ENCODE results near the gene TMTC1. TPM values are rescaled to one million over a fixed set of nuclear protein-coding genes. Genes with fewer than 3 reads are reported as not detected.

Gene TMTC1
- polyA plus RNA-seq, 3 donors = 25.4 to 31.8 (median 29.1) TPM

DNA sequence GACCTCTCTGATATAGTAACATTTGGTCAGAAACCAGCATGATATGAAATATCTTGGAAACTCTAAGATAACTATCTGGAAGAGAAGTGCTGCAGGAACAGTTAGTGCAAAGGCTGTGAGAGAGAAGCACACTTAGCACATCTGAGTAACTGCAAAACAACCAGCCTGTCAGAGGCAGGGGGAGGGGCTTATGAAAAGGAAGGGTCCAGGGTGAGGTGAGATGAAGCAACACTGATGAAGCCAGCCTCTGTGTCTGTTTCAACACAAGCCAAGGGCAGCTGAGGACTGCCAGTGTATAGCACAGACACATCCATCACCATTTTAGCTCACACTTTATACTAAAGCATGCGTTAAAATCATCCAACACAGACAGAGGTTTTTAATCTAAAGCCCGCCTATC lies 248.8 kb downstream of the TMTC1 start:
- no peak for DNase-seq (ENCODE audit: extremely low read depth in 1 of 11, low read depth in 9 of 11, low spot score in 4 of 11)

DNA sequence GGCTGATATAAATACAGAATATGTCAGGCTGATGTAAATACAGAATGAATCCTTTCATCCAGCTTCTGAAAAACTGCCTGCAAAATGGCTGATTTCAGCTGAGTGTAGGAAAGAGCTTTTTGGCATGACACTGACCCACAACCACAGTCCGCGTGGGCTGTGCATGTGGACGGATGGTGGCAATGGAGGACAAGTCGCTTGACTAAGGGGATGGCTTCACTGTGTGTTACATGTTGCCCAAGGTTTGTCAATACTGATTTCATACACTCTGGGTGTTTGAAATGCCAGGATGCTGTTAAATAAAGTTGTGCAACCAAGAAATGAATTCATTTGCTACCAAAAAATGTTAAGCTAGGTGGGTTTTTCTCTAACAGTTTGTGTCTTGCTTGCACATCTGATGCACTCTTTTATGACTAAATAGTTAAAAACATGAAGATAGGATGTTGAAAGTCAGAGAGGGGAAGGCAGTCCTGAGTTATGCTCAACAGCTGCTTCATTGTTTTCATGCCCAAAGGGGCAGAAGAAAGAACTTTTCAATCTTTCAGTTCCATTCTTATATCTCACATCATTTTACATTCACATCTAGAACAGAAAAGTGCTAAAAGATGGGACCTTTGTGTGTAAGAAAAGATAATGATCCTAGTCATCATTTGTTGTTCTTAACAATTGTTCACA lies 249.8 kb downstream of the TMTC1 start:
- no peak for DNase-seq (ENCODE audit: extremely low read depth in 1 of 11, low read depth in 9 of 11, low spot score in 4 of 11)

- DNase-seq (ENCODE audit: extremely low read depth in 1 of 11, low read depth in 9 of 11, low spot score in 4 of 11) = no peak
Measured at GRCh38 chr12:29531471-29531870, 252.3 kb downstream of the TMTC1 start.

DNA sequence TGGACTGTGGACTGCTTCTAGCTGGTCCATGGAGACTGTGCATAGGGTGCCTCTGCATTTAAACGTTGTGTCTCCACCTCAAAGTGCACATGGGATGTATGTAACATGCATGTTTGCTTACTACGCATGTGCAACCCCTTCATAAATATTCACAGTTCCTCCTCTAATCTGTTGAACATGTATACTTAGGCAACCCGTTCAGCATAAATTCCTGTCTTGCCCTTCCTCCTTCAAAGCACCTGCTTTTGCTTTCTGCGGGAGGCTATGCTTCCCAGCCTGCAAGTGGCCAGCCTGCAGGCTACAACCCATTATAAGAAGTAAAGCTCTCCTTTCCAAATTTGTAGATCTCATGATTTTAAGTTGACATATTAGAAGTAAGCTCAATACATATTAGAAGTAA lies 253.3 kb downstream of the TMTC1 start:
- no peak for DNase-seq (ENCODE audit: extremely low read depth in 1 of 11, low read depth in 9 of 11, low spot score in 4 of 11)

- no peak for DNase-seq (ENCODE audit: extremely low read depth in 1 of 11, low read depth in 9 of 11, low spot score in 4 of 11)
Measured at GRCh38 chr12:29528161-29528560, 255.6 kb downstream of the TMTC1 start.

DNA sequence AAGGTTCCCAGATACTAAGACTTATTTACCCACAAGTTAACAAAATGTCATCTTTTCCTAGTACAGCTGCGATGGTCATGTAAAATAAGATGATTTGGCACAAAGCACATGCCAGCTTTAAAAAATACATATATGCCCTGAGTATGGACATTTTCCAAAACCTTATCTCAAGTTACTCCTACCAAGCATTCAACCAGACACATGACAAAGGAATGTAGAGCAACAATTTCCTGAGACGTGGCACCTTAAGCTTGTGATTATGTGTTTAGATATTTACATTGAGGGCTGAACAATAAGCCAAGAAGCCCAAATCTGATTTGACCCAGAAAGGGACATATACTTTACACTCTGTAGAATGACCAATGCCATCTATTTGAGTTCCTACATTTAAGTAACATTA lies 261.8 kb downstream of the TMTC1 start:
- no peak for DNase-seq (ENCODE audit: extremely low read depth in 1 of 11, low read depth in 9 of 11, low spot score in 4 of 11)

DNA sequence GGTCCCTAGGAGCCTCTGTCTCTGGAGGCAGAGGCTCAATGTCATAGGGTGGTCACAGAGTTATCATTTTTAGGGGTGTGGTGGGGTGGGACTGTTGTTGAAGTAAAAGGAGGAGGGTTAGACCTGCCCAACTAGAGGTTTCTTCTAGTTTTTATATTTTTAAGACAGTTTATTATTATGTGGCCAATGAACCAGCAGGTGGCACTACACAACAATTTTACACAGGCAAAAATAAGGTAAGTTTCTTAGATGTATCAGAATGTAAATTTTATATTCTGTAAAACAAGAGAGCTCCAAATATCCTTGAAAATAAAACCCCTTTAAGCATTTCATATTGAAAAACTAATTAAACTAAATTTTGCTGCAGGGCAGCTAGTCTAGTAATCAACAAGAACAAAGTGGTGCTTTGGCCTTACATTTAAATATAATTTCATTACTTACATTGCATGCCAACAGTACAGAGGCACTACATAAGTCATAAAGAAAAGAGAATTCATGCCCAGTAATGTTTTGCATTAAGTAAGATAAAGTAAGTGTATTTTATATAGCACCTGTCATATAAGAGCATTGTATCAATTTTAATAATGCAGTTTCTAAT lies 264.1 kb downstream of the TMTC1 start:
- peak in 8 of 11 donors; percentile 13 to 64 (median 43) for DNase-seq (ENCODE audit: extremely low read depth in 1 of 11, low read depth in 9 of 11, low spot score in 4 of 11)

GRCh38 chr12:29518407-29518806 lies 265.3 kb downstream of the TMTC1 start:
- DNase-seq (ENCODE audit: extremely low read depth in 1 of 11, low read depth in 9 of 11, low spot score in 4 of 11) = no peak

DNA sequence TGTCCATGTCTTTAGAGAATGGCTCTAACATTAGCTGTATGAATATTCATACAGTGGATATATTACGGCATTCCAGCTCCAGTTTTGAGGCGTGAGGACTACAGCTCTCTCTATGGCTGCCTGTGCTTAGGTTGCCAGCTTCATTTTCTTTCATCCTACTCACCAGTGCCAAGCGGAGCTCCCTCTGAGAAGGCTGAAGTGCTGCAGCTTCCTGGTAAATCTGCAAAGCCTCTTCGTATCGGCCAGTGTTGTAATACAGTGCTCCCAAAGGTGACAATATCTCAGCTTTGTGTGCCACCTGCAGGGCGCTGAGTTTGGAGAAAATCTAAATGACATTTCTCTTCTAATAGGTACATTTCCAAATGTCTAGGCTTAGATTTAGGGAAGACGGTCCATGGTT lies 266.5 kb downstream of the TMTC1 start:
- no peak for DNase-seq (ENCODE audit: extremely low read depth in 1 of 11, low read depth in 9 of 11, low spot score in 4 of 11)

DNA sequence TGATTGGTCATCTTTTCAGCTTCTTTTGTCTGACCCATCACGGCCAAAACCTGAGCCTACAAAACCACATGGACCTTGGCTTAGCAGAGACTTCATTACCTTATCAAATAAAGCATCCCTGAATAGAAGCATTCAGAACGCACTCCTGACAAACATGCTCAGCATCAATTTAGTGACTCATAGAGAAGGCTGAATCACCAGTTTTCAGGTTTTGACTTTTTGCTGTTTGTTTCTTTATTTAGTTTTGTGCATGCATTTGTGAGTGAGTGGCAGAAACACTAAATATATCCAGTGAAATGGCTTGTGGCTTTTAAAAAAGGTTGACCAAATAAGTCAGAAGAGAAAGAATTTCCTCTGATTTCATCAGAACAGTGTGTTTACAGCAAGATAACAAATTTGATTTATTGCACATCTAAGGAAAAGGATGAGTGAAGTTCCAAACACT lies 267.3 kb downstream of the TMTC1 start:
- DNase-seq (ENCODE audit: extremely low read depth in 1 of 11, low read depth in 9 of 11, low spot score in 4 of 11) = no peak

- DNase-seq (ENCODE audit: extremely low read depth in 1 of 11, low read depth in 9 of 11, low spot score in 4 of 11) = no peak
Measured at GRCh38 chr12:29510591-29511185, 273.1 kb downstream of the TMTC1 start.

DNA sequence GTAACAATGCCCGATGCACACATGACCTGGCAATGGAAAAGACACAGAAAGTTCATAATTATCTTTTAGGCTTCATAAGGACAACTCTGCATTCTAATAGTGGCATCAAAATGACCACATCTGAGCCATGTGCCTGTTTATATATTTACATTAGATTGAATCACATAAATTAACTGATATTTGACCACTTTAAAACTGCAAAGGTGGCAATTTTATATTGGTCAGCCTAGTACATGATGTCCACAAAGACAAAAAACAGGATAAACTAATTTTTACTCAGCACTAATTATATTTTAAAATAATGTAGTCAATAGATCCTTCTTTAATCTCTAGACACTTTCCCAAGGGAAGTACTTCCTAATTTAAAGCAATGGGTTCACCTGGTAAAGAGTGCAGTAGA lies 274.2 kb downstream of the TMTC1 start:
- DNase-seq (ENCODE audit: extremely low read depth in 1 of 11, low read depth in 9 of 11, low spot score in 4 of 11) = no peak

GRCh38 chr12:29508949-29509348 lies 274.8 kb downstream of the TMTC1 start:
- no peak for DNase-seq (ENCODE audit: extremely low read depth in 1 of 11, low read depth in 9 of 11, low spot score in 4 of 11)

GRCh38 chr12:29505122-29505521 lies 278.6 kb downstream of the TMTC1 start:
- DNase-seq (ENCODE audit: extremely low read depth in 1 of 11, low read depth in 9 of 11, low spot score in 4 of 11) = no peak

DNA sequence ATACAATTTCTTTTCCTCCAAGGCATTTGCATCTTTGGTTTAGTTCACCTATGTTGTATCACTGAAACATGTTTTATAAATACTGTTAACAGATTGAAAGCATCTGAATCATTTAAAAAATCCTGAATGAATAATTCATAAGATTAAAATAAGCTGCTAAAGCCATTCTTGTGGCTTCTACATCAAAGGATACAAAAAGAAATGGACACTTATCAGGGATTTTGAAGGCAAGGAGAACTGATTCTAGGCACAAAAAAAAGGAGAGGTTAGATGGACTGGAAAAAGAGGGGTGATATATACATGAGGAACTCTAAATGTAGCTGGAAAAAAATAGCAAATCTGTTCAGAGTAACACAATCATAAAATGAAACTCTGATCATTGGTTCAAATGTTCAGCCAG lies 280.5 kb downstream of the TMTC1 start:
- DNase-seq (ENCODE audit: extremely low read depth in 1 of 11, low read depth in 9 of 11, low spot score in 4 of 11) = no peak

GRCh38 chr12:29499235-29499634 lies 284.5 kb downstream of the TMTC1 start:
- no peak for DNase-seq (ENCODE audit: extremely low read depth in 1 of 11, low read depth in 9 of 11, low spot score in 4 of 11)

DNA sequence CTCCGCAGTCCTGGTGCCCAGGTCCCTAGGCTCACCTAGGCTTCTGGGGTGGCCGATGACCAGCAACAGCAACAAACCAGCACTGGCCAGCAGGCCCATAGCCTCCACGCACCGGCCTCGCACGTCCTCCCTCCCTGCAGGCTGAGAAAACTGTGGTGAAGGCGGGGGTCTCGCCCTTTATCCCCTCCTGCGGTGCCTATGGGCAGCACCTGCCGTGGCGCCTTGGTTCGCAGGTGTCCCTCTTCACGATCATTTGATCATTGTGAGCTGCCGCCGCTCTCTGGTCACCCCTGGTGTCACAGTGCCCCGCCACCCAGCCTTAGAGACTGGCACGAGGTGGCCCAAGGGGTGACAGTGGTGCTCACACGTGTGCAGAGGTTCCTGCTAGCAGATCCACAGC lies 286.2 kb downstream of the TMTC1 start, which contains the start of gene OVCH1:
Gene OVCH1, minus strand, starts transcription at position 99 of the 400 bp plus-strand sequence. Its CDS starts 0 bp downstream, at position 99.
- DNase-seq (ENCODE audit: extremely low read depth in 1 of 11, low read depth in 9 of 11, low spot score in 4 of 11) = no peak

GRCh38 chr12:29492891-29493290 lies 290.9 kb downstream of the TMTC1 start:
- DNase-seq (ENCODE audit: extremely low read depth in 1 of 11, low read depth in 9 of 11, low spot score in 4 of 11) = no peak

DNA sequence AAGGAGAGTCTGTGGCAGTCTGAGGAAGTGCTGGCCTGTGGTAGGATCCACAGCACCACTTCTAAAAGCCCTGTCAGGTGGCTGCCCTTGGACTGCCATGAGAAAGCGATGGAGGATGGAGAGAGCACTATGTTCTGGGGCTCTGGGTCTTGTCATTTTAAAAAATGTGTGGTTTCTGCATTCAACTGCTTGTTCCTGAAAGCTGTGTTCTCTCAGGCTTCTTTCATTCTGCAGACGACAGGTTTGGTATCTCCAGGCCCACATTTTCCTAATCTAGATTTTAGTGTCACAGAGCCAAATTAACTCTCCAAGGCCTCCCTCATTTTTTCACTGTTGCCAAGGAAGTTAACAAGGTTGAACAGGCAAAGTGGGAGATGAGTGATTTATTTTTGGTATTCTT lies 296.8 kb downstream of the TMTC1 start:
- DNase-seq (ENCODE audit: extremely low read depth in 1 of 11, low read depth in 9 of 11, low spot score in 4 of 11) = no peak

DNA sequence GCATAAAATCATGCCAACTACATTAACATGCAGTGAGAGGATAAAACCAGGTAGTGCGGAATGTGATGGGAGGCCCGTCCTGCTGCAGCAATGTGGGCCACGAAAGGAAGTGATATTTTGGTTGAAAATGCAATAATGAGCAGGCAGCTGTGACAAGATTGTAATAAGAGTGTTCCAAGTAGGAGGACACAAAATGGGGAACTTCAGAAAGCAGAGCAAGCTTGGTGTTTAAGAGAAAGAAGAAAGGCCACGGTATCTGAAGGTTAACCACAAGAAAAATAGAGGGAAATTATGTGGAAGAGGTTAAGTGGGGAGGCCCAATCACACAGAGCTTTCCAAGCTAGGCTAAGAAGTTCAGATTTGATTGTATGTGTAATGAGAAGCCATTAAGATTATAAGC lies 320.5 kb downstream of the TMTC1 start:
- DNase-seq (ENCODE audit: extremely low read depth in 1 of 11, low read depth in 9 of 11, low spot score in 4 of 11) = no peak

DNA sequence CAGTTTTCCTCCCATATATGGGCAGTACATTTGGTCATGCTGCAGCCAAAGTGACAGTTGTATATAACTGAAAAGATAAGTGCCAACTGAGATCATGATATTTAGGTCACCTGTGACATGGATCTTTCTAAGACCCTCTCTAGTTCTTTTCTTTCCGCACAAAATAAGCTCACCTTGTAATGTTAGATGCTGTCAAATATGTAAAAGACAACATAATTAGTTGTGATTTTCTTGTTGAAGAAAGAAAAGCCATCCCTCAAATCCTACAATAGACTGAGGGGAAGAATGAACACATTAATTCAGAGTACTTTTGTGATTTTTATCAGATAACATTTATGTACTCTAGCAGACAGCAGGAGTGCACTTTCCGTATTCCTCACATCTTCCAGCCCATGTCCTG lies 323.7 kb downstream of the TMTC1 start:
- no peak for DNase-seq (ENCODE audit: extremely low read depth in 1 of 11, low read depth in 9 of 11, low spot score in 4 of 11)

All from renal cortex interstitium (tissue), 11 donors.